HepG2 (cell line): ENCODE results near the gene GSX1. TPM values are rescaled to one million over a fixed set of nuclear protein-coding genes. Genes with fewer than 3 reads are reported as not detected.

Source experiments
- ATF4 ChIP-seq, 2 experiments: fragments of 450-650 bp in 1 of 2; sonication (generic) in 1 of 2; formaldehyde crosslinking; IDR thresholded peaks; 2 replicates each; pipeline versions ENCODE4 v1.5.0 to v1.8.0; 2020 to 2022; ENCODE audit warnings: mild to moderate bottlenecking in 1 of 2, missing genetic modification reagents in 1 of 2
- IRF1 ChIP-seq: sonication (generic); formaldehyde crosslinking; IDR thresholded peaks from 2 replicates; pipeline ENCODE4 v1.4.0; 2020; ENCODE audit warnings: low read depth, mild to moderate bottlenecking, missing genetic modification reagents
- MLLT10 ChIP-seq: sonication (generic); formaldehyde crosslinking; IDR thresholded peaks from 2 replicates; pipeline ENCODE4 v1.4.0; 2020; ENCODE audit warnings: missing genetic modification reagents
- POLR2A ChIP-seq, 2 experiments: IDR thresholded peaks; 2 replicates each; pipeline ENCODE4 v1.6.1; 2011; ENCODE audit warnings: low read depth in 2 of 2, low read length in 2 of 2, mild to moderate bottlenecking in 1 of 2, moderate library complexity in 1 of 2; ENCODE audit not compliant: insufficient read depth in 1 of 2
- TFDP2 ChIP-seq: sonication (generic); formaldehyde crosslinking; IDR thresholded peaks from 2 replicates; pipeline ENCODE4 v1.4.0; 2020; ENCODE audit warnings: missing genetic modification reagents
- TMF1 ChIP-seq: sonication (generic); formaldehyde crosslinking; IDR thresholded peaks from 2 replicates; pipeline ENCODE4 v1.8.1; 2022; ENCODE audit warnings: low read depth, missing genetic modification reagents
- TRIM24 ChIP-seq: sonication (generic); formaldehyde crosslinking; IDR thresholded peaks from 2 replicates; pipeline ENCODE4 v1.8.0; 2022; ENCODE audit warnings: mild to moderate bottlenecking, missing genetic modification reagents
- WIZ ChIP-seq: sonication (generic); formaldehyde crosslinking; IDR thresholded peaks from 2 replicates; pipeline ENCODE4 v1.5.1; 2020; ENCODE audit warnings: mild to moderate bottlenecking, missing genetic modification reagents
- ZBTB40 ChIP-seq, 2 experiments: fragments of 450-650 bp in 1 of 2; sonication (generic) in 1 of 2; formaldehyde crosslinking in 1 of 2; IDR thresholded peaks; 2 replicates each; pipeline versions ENCODE4 v1.6.1 to v1.8.0; 2016 to 2022; ENCODE audit warnings: antibody characterized with exemption in 1 of 2, mild to moderate bottlenecking in 1 of 2, missing genetic modification reagents in 1 of 2
- ZFP36 ChIP-seq: fragments of 150-350 bp; IDR thresholded peaks from 2 replicates; pipeline ENCODE4 v1.6.1; 2018; ENCODE audit warnings: borderline replicate concordance, low read length, low read depth; ENCODE audit not compliant: partially characterized antibody
- ZFP82 ChIP-seq: sonication (generic); formaldehyde crosslinking; IDR thresholded peaks from 2 replicates; pipeline ENCODE4 v1.5.1; 2020; ENCODE audit warnings: mild to moderate bottlenecking, missing genetic modification reagents, borderline replicate concordance
- ZNF235 ChIP-seq: sonication (generic); formaldehyde crosslinking; IDR thresholded peaks from 2 replicates; pipeline ENCODE4 v1.8.1; 2023; ENCODE audit warnings: mild to moderate bottlenecking, missing genetic modification reagents, borderline replicate concordance
- ZNF619 ChIP-seq: sonication (generic); formaldehyde crosslinking; IDR thresholded peaks from 2 replicates; pipeline ENCODE4 v1.4.0; 2020; ENCODE audit warnings: mild to moderate bottlenecking, missing genetic modification reagents
- ZNF7 ChIP-seq: IDR thresholded peaks from 2 replicates; pipeline ENCODE4 v1.6.1; 2016; ENCODE audit warnings: missing biosample characterization, missing genetic modification reagents
- ZNF720 ChIP-seq: sonication (generic); formaldehyde crosslinking; IDR thresholded peaks from 2 replicates; pipeline ENCODE4 v1.4.0; 2020; ENCODE audit warnings: missing genetic modification reagents
- ZNF749 ChIP-seq: sonication (generic); formaldehyde crosslinking; IDR thresholded peaks from 2 replicates; pipeline ENCODE4 v1.8.0; 2022; ENCODE audit warnings: mild to moderate bottlenecking, missing genetic modification reagents, moderate library complexity, borderline replicate concordance
- polyA plus RNA-seq, 8 experiments: library from polyadenylated mRNA; depleted of rRNA in 3 of 8; stranded (reverse) in 7 of 8; unstranded in 1 of 8; fragments of >200 nt; fragmentation: Illumina TruSeq in 4 of 8; extraction: Trizol in 4 of 8; gene quantifications; 2 replicates each; pipeline versions ENCODE4 v1.2.1 to v1.2.3, GENCODE V29; 2011 to 2016; ENCODE audit warnings: low read depth in 4 of 8, missing spikeins in 1 of 8, mixed read lengths in 1 of 8; ENCODE audit not compliant: insufficient read depth in 1 of 8
- total RNA-seq, 5 experiments: library from RNA; depleted of rRNA; stranded (reverse); fragments of >200 nt; fragmentation: Illumina TruSeq; extraction: Trizol; gene quantifications; 2 replicates each; pipeline ENCODE4 v1.2.3, GENCODE V29; 2016; ENCODE audit warnings: low read depth in 1 of 5

Gene GSX1
- total and polyA plus RNA-seq, 2 of the 13 experiments (the other 11 are each of a cell fraction or from before 2014, with no cell fraction given), result not detected

- TF ChIP-seq TFDP2 (CRISPR knock-in tag) (no peak), ZNF7 (no peak), MLLT10 (CRISPR knock-in tag) (no peak), IRF1 (no peak), TRIM24 (CRISPR knock-in tag) (no peak), ZNF619 (CRISPR knock-in tag) (no peak), POLR2A (IDR thresholded peaks at IDR 0.05; ENCODE audit: insufficient read depth in 1 of 2, low read depth in 2 of 2, low read length in 2 of 2) (no peak), TMF1 (peak; percentile 41; the same call in 1 of the 2 replicates), ATF4 (CRISPR knock-in tag; IDR thresholded peaks at IDR 0.05) (no peak), WIZ (CRISPR knock-in tag) (peak; percentile 92), ZNF720 (no peak), ZNF749 (CRISPR knock-in tag) (0 out of 2 replicates have a peak, but pooled peaks have one; percentile 38), ZNF235 (CRISPR knock-in tag) (no peak), ZBTB40 (IDR thresholded peaks at IDR 0.05) (no peak), ZBTB40 (CRISPR knock-in tag; IDR thresholded peaks at IDR 0.05) (no peak), ZFP36 (no peak), ZFP82 (CRISPR knock-in tag) (no peak)
Observed at GRCh38 chr13:27792393-27793218, at the start of gene GSX1 (continued).
